G401.6 (cell line): Measurements from ENCODE around the gene ZNF583.

ENCODE experiments used
- FAIRE-seq: peaks from 2 replicates; lab custom pipeline; 2012; peaks lifted over from hg19 to GRCh38; lab: Jason Lieb, UNC

ZNF583 gene

GRCh38 chr19:56403764-56404704 is at the start of gene ZNF583:
ZNF583 (plus strand) TSS chr19:56404332; CDS start chr19:56407115, 2,783 bp downstream.
- no peak for FAIRE-seq

- FAIRE-seq: no peak
Observed at GRCh38 chr19:56355517-56355916, 48.6 kb upstream of the ZNF583 start.

GRCh38 chr19:56356944-56357343 is 47.2 kb upstream of the ZNF583 start:
- no peak for FAIRE-seq

GRCh38 chr19:56360841-56361240 is 43.3 kb upstream of the ZNF583 start:
- no peak for FAIRE-seq

GRCh38 chr19:56367829-56368711 is 36.1 kb upstream of the ZNF583 start:
- FAIRE-seq: no peak

GRCh38 chr19:56369886-56370676 is 34.1 kb upstream of the ZNF583 start:
- no peak for FAIRE-seq

- no peak for FAIRE-seq
Observed at GRCh38 chr19:56372281-56372680, 31.9 kb upstream of the ZNF583 start.

- FAIRE-seq: no peak
Observed at GRCh38 chr19:56377105-56377924, 26.8 kb upstream of the ZNF583 start.

- FAIRE-seq: no peak
Observed at GRCh38 chr19:56383826-56384605, 20.1 kb upstream of the ZNF583 start.

GRCh38 chr19:56393119-56394012 is 10.8 kb upstream of the ZNF583 start, which contains the start of gene ZNF582:
ZNF582 (minus strand) TSS chr19:56393534; CDS start chr19:56391752, 1,782 bp downstream.
- no peak for FAIRE-seq

- FAIRE-seq: no peak
Observed at GRCh38 chr19:56398809-56399208, 5.3 kb upstream of the ZNF583 start.

- FAIRE-seq: no peak
Observed at GRCh38 chr19:56400485-56400884, 3.6 kb upstream of the ZNF583 start.

GRCh38 chr19:56403261-56403660 is 871 bp upstream of the ZNF583 start:
- no peak for FAIRE-seq

- FAIRE-seq: no peak
Observed at GRCh38 chr19:56404705-56405056, 549 bp downstream of the ZNF583 start.

GRCh38 chr19:56405062-56405461 is 930 bp downstream of the ZNF583 start:
- FAIRE-seq: no peak

- FAIRE-seq: no peak
Observed at GRCh38 chr19:56423276-56423984, 19.3 kb downstream of the ZNF583 start.

- FAIRE-seq: no peak
Observed at GRCh38 chr19:56423985-56424353, 19.8 kb downstream of the ZNF583 start.

GRCh38 chr19:56441206-56441792 is 37.2 kb downstream of the ZNF583 start:
- FAIRE-seq: no peak
